ENCODE measurements around the gene ACAT2.
"Not testable (repeated sequence)": the region's sequence is repeated elsewhere in the genome, so short reads cannot be mapped to it uniquely, and the experiment has no call there.

Gene ACAT2

DNA sequence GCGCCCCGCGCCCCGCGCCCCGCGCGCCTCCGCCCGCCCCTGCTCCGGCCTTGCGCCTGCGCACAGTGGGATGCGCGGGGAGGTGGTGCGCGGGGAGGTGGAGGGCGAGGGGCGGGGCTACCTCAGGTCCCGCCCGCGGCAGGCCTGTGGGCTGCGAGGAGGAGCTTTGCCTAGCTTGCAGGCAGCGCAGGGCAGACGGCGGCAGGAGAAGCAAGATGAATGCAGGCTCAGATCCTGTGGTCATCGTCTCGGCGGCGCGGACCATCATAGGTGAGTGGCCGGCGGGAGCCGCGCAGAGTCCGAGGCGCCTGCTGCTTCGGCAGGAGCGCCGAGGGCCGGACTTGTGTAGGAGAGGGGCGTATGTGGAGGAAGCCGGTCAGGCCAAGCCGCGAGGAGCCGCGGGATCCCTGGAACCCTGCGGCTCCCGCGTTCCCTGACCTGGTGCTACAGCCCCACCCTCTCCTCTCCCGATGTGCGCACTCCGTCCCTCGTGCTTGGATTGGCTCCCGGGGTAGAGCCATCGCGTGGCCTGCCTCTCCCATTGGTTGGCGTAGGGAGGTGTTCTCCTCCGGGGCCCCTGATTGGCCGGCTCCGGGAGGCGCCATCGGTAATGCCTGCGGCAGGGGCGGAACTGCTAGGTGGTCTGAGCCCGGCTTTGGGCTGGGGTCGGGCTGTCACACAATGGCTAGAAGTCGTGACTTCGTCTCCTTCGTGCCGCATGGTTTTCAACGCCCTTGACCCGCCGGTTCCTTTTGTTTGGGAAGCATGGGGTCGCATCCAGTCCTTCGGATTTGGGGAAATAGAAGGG lies at the start of gene ACAT2:
TSS of gene ACAT2 (plus strand) at position 173 of the 808 bp plus-strand sequence. CDS start at position 216, 43 bp downstream.
- peak; percentile 94 for DNase-seq (ENCODE audit: low read depth)
- TF ChIP-seq, protein P1, sequence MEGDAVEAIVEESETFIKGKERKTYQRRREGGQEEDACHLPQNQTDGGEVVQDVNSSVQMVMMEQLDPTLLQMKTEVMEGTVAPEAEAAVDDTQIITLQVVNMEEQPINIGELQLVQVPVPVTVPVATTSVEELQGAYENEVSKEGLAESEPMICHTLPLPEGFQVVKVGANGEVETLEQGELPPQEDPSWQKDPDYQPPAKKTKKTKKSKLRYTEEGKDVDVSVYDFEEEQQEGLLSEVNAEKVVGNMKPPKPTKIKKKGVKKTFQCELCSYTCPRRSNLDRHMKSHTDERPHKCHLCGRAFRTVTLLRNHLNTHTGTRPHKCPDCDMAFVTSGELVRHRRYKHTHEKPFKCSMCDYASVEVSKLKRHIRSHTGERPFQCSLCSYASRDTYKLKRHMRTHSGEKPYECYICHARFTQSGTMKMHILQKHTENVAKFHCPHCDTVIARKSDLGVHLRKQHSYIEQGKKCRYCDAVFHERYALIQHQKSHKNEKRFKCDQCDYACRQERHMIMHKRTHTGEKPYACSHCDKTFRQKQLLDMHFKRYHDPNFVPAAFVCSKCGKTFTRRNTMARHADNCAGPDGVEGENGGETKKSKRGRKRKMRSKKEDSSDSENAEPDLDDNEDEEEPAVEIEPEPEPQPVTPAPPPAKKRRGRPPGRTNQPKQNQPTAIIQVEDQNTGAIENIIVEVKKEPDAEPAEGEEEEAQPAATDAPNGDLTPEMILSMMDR (IDR thresholded peaks at IDR 0.05; ENCODE audit: low read length, missing control alignments), result no peak
- H3K4me3 ChIP-seq (replicated peaks; ENCODE audit: low read depth, low read length), result peak within 1 kb of the TSS; percentile 77

DNA sequence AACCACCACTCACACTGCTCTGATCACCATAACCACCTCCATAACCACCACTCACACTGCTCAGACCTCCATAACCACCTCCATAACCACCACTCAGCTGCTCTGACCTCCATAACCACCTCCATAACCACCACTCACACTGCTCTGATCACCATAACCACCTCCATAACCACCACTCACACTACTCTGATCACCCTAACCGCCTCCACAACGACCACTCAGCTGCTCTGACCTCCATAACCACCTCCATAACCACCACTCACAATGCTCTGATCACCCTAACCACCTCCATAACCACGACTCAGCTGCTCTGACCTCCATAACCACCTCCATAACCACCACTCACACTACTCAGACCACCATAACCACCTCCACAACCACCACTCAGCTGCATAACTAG lies 49.5 kb upstream of the ACAT2 start:
- not testable (repeated sequence) for DNase-seq (ENCODE audit: low read depth); H3K4me3 ChIP-seq (replicated peaks; ENCODE audit: low read depth, low read length)

DNA sequence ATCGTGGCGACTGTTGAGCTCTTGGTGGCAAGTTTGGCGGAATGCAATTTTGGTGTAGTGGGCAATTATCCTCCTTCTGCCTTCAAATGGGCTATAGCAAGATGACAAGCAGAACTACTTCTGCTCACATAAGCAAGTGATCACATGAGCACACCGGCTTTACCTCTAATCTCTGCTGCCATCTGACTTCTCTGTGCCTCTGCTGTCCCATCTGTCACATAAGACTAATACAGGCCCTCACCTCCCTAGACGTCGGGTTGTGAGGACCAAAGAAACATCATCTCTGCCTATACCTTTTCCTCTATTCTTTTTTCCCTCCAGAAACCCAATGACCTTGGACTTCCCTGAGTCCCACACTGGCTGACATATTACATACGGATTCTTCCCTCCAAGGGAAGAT lies 47.9 kb upstream of the ACAT2 start:
- no peak for DNase-seq (ENCODE audit: low read depth)
- no peak overlapping the region for H3K4me3 ChIP-seq (replicated peaks; ENCODE audit: low read depth, low read length)
- TF ChIP-seq, protein P1 (IDR thresholded peaks at IDR 0.05; ENCODE audit: low read length, missing control alignments), result no peak

DNA sequence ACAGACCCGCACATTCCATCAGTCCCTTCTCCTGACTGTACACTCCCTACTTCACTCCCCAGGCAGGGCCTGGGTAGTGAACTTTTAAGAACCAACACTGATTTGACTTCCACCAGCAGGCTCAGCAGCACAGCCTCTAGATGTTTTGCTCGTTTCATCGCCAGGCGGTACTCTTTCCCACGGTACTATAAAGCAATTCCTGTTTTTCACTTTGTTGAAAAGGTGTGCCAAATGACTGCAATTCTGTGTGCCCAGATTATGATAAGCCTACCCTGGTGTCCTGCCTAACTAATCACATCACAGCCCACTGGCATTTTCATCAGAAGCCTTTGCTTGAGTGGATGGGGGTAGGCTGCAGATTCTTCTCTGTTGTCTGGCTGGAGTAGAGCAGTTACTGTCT lies 47.4 kb upstream of the ACAT2 start:
- TF ChIP-seq, protein P1 (IDR thresholded peaks at IDR 0.05; ENCODE audit: low read length, missing control alignments), result no peak
- H3K4me3 ChIP-seq (replicated peaks; ENCODE audit: low read depth, low read length), result no peak overlapping the region
- no peak for DNase-seq (ENCODE audit: low read depth)

DNA sequence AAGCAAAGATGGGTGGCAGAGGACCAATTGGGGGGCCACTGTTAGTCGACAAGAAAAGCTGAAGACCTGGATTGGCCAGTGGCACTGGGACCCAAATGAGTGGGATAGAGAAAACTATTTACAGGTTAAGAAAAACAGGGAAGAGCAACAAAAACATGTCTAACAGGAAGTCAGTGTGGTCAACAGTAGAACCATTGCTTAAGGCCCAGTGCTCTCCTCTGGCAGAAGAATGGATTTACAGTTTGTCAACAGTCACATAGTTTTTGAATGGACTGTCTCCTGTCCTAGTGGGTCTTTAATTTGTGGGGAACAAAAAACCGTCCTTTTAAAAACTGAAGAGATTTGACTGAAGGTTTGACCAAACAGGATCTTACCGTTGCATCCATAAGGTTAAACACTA lies 46.7 kb upstream of the ACAT2 start:
- H3K4me3 ChIP-seq (replicated peaks; ENCODE audit: low read depth, low read length), result no peak overlapping the region
- peak; percentile 17 for DNase-seq (ENCODE audit: low read depth)
- TF ChIP-seq, protein P1 (IDR thresholded peaks at IDR 0.05; ENCODE audit: low read length, missing control alignments), result no peak

DNA sequence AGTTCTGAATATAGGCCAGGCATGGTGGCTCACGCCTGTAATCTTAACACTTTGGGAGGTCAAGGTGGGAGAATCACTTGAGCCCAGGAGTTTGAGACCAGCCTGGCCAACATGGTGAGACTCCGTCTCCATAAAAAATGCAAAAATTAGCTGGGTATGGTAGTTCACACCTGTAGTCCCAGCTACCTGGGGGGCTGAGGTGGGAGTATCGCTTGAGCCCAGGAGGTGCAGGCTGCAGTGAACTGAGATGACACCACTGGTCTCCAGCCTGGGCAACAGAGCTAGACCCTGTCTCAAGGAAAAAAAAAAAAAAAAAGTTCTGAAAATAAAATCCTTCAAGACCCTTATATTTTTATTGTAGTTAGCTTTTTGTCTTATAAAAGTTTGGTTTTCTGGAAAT lies 46.2 kb upstream of the ACAT2 start:
- DNase-seq (ENCODE audit: low read depth), result no peak
- TF ChIP-seq, protein P1 (IDR thresholded peaks at IDR 0.05; ENCODE audit: low read length, missing control alignments), result no peak
- H3K4me3 ChIP-seq (replicated peaks; ENCODE audit: low read depth, low read length), result no peak overlapping the region

DNA sequence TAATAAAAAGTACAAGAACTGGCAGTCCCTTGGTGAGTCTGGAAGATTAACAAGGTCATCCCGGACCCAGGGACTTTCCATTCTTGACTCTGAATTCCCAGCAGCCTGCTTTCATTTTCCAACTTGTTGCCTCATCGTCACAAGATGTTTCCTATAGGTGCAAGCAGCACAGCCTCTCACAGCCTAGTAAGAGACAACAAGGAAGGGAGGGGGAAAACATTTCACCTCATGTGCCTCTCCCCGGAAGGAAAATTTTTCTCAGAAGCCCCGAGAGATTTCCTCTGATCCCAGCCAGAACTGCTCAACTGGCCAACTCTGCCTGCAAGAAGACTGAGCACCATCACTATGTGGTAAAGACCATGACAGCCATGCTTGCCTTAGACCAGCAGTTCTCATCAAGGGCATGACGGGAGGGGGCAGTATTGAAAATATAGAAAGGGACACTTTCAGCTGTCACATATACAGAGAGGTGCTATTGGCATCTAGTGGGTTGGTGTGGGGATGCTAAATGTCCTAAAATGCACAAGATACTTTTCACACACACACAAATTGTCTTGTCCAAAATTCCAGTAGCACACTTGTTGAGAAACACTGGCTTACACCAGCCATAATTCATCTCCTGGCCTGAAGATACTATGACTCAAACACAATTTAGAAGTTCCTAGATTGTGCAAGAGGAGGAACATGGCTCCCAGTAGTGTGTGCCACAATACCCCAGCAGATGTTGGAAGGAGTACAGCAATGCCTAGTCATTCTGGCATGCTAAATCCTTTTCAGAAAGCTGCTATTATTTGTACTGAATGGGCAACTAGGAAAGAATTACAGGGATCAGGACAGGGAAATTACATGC lies 45.4 kb upstream of the ACAT2 start:
- peak overlapping the region; percentile 28 for H3K4me3 ChIP-seq (replicated peaks; ENCODE audit: low read depth, low read length)
- TF ChIP-seq, protein P1 (IDR thresholded peaks at IDR 0.05; ENCODE audit: low read length, missing control alignments), result no peak
- peak; percentile 98 for DNase-seq (ENCODE audit: low read depth)

All from fibroblast of pulmonary artery (primary cell).